Smooth muscle cell of bladder (primary cell): Measurements from ENCODE around the gene IGBP1. TPM values are rescaled to one million over a fixed set of nuclear protein-coding genes. Genes with fewer than 3 reads are reported as not detected.

Experiments used
- total RNA-seq: library from RNA; depleted of rRNA; stranded (reverse); fragments of >200 nt; gene quantifications from 2 replicates; pipeline ENCODE4 v1.2.3, GENCODE V29; 2014

The IGBP1 gene
- 116 and 129 TPM in 2 replicates for total RNA-seq

GRCh38 chrX:70133303-70134115 lies at the start of gene IGBP1:
IGBP1 (plus strand) TSS chrX:70133447; CDS start chrX:70133948, 501 bp downstream.

GRCh38 chrX:70176938-70177533 lies 43.8 kb downstream of the IGBP1 start, which contains the start of gene DGAT2L6:
DGAT2L6 (plus strand) TSS chrX:70177483; CDS start chrX:70177583, 100 bp downstream.

Other genes with a start within 250 kb of the IGBP1 start
- gene AWAT2, start 83.5 kb upstream of the IGBP1 start, total RNA-seq = not detected in 2 replicates
- gene OTUD6A, start 71.0 kb upstream of the IGBP1 start, total RNA-seq = not detected in 2 replicates
- not detected in 2 replicates for gene DGAT2L6, start 44.0 kb downstream of the IGBP1 start, total RNA-seq
- gene AWAT1, start 101.2 kb downstream of the IGBP1 start, total RNA-seq = not detected in 2 replicates
- under 0.01 and 0.18 TPM in 2 replicates for gene P2RY4, start 126.8 kb downstream of the IGBP1 start, total RNA-seq
- gene ARR3, start 134.9 kb downstream of the IGBP1 start, total RNA-seq = not detected in 2 replicates
- not detected in 2 replicates for gene RAB41, start 148.7 kb downstream of the IGBP1 start, total RNA-seq
- 37.8 and 40.5 TPM in 2 replicates for gene PDZD11, start 156.5 kb downstream of the IGBP1 start, total RNA-seq
- gene KIF4A, start 156.7 kb downstream of the IGBP1 start, total RNA-seq = 1.6 and 1.8 TPM in 2 replicates